Activated CD4-positive, alpha-beta memory T cell treated with anti-CD3 and anti-CD28 coated beads for 36 hours (primary cell): Measurements from ENCODE around the gene HPS1. TPM values are rescaled to one million over a fixed set of nuclear protein-coding genes. Genes with fewer than 3 reads are reported as not detected.
A peak's percentile ranks its signal among the peaks of the same experiment; 100 is the strongest.

Experiments
- CTCF ChIA-PET: fragments of 350-600 bp; sonication (Branson Sonifier 250); formaldehyde crosslinking; loops from one replicate; lab custom pipeline; 2021; ENCODE audit warnings: antibody characterized with exemption, inconsistent platforms; lab: Charles Lee
- POLR2A ChIA-PET: fragments of 350-600 bp; sonication (Branson Sonifier 250); formaldehyde crosslinking; loops from one replicate; lab custom pipeline; 2021; ENCODE audit warnings: antibody characterized with exemption; lab: Charles Lee
- DNase-seq: peaks from one replicate; pipeline ENCODE4 v3.0.0-alpha.2; 2020
- H3K27ac Mint-ChIP-seq: one replicate; pipeline ENCODE4 v1.8.0; 2021; ENCODE audit warnings: mixed read lengths
- H3K27me3 Mint-ChIP-seq: one replicate; pipeline ENCODE4 v1.8.0; 2021; ENCODE audit warnings: mixed read lengths
- H3K36me3 Mint-ChIP-seq: one replicate; pipeline ENCODE4 v1.8.0; 2021; ENCODE audit warnings: mixed read lengths
- H3K4me1 Mint-ChIP-seq: one replicate; pipeline ENCODE4 v1.8.0; 2021; ENCODE audit warnings: low read depth, mixed read lengths
- H3K4me3 Mint-ChIP-seq: one replicate; pipeline ENCODE4 v1.8.0; 2021; ENCODE audit warnings: mild to moderate bottlenecking, mixed read lengths
- H3K9me3 Mint-ChIP-seq: one replicate; pipeline ENCODE4 v1.8.0; 2021; ENCODE audit warnings: mixed read lengths
- intact Hi-C: fragments of 100-400 bp; cut with micrococcal nuclease; formaldehyde crosslinking; loops from one replicate; pipeline ENCODE4 v1.15.1; 2023
- total RNA-seq, 2 experiments: library from RNA; stranded (reverse); gene quantifications; one replicate each; pipeline ENCODE4 v1.2.3, GENCODE V29; 2021

HPS1 gene
- total RNA-seq, 2 experiments from 2014 or later = 42.1 to 44.3 TPM

GRCh38 chr10:98460837-98461499 is 14.2 kb upstream of the HPS1 start:
- no peak for DNase-seq
- ChIA-PET CTCF (interaction anchor here (1.9 kb wide), 1 partner anchor 35 kb away, joined by 5 read pairs; no protein-coding TSS in a partner anchor), POLR2A (no interaction called here)
- Mint-ChIP-seq H3K4me3 (no peak overlapping the region), H3K9me3 (no peaks in the 10 kb centered on the region), H3K27ac (no peak overlapping the region), H3K4me1 (no peaks in the 10 kb centered on the region), H3K36me3 (no peaks in the 10 kb centered on the region), H3K27me3 (peaks cover 12% of the 10 kb centered on the region)
- intact Hi-C loops = no loop called here

- Mint-ChIP-seq H3K27me3 (peaks cover 12% of the 10 kb centered on the region), H3K4me3 (no peak overlapping the region), H3K4me1 (no peaks in the 10 kb centered on the region), H3K9me3 (no peaks in the 10 kb centered on the region), H3K36me3 (no peaks in the 10 kb centered on the region), H3K27ac (no peak overlapping the region)
- ChIA-PET POLR2A (no interaction called here), CTCF (interaction anchor here (0.6 to 1.9 kb wide), 2 partner anchors 33 to 1101 kb away, joined by 3 to 5 read pairs; no protein-coding TSS in a partner anchor)
- intact Hi-C loops = no loop called here
- DNase-seq = no peak
Observed at GRCh38 chr10:98458809-98459784, 12.4 kb upstream of the HPS1 start.

GRCh38 chr10:98457721-98458120 is 11.0 kb upstream of the HPS1 start:
- intact Hi-C loops = no loop called here
- no peak for DNase-seq
- H3K4me1 Mint-ChIP-seq = no peaks in the 10 kb centered on the region
- H3K4me3 Mint-ChIP-seq = no peak overlapping the region
- ChIA-PET CTCF (interaction anchor here (1.3 kb wide), 1 partner anchor 9 kb away, joined by 6 read pairs; no protein-coding TSS in a partner anchor), POLR2A (no interaction called here)
- peaks cover 13% of the 10 kb centered on the region for H3K27me3 Mint-ChIP-seq
- no peaks in the 10 kb centered on the region for H3K36me3 Mint-ChIP-seq
- H3K27ac Mint-ChIP-seq = no peak overlapping the region
- H3K9me3 Mint-ChIP-seq = no peaks in the 10 kb centered on the region

DNA sequence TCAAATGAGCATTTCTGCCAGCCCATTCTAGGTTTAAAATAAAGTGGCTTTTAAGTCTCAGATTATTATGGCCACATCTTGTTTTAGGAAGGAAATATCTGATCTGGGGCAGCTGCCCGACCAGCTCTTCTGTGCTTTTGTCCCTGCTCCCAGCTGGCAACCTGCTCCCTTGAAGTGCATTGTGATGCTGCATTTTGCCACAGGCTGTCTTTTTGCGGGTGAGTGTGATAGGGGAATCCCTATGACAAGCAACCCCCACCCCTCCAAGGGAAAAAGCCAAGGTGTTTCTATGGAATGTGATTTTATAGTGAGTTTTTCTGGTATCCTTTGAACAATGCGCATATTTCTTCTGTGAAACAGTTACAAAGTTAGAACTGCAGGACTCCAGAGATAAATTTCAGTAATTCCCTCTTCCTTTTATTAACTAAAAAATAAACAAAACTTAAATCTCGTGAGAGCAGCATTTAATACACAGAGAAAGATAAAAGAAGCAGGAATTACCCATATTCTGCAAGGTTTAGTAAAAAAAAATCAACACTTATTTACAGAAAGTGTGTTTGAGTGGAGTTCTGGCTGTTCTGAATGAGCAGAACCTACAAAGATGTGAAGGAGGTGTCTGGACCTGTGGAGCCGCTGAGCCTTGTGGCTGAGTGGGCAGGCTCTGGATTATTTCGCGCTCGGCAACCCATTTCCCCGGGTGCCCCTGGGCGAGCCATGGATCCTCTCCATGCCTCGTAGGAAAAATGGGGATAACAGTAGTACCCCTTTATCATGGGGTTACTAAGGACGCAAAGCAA is 10.1 kb upstream of the HPS1 start:
- Mint-ChIP-seq H3K36me3 (no peaks in the 10 kb centered on the region), H3K9me3 (no peaks in the 10 kb centered on the region), H3K27me3 (peaks cover 18% of the 10 kb centered on the region), H3K27ac (no peak overlapping the region), H3K4me1 (no peaks in the 10 kb centered on the region), H3K4me3 (no peak overlapping the region)
- DNase-seq = no peak
- ChIA-PET POLR2A (no interaction called here), CTCF (interaction anchor here (0.7 to 1.3 kb wide), 2 partner anchors 9 to 10 kb away, joined by 3 to 6 read pairs; no protein-coding TSS in a partner anchor)
- intact Hi-C loops = no loop called here

GRCh38 chr10:98456043-98456570 is 9.4 kb upstream of the HPS1 start:
- Mint-ChIP-seq H3K36me3 (no peaks in the 10 kb centered on the region), H3K27me3 (peaks cover 18% of the 10 kb centered on the region), H3K27ac (no peak overlapping the region), H3K9me3 (no peaks in the 10 kb centered on the region), H3K4me3 (no peak overlapping the region), H3K4me1 (no peaks in the 10 kb centered on the region)
- intact Hi-C loops = no loop called here
- ChIA-PET POLR2A (no interaction called here), CTCF (interaction anchor here (0.5 to 0.7 kb wide), 2 partner anchors 10 to 903 kb away, joined by 3 read pairs; no protein-coding TSS in a partner anchor)
- DNase-seq = no peak

DNA sequence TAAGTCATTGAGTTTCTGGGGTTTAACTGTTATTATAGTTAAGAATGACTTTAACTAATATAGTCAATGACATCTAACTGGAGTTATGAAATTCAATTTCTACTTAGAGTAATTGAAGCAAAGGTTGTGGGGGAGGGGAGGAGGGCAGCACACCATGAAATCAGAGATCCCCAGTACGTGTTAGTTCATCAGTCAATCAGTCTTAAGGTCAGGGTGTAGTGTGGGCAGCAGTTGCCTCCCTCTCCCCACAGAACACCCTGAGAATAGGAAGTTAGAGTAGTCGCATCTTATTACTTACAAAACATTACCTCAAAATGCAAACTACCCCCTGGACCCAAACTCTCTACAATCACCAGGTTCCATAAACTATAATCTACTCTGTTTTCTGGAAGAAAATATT is 7.0 kb upstream of the HPS1 start:
- no peaks in the 10 kb centered on the region for H3K36me3 Mint-ChIP-seq
- H3K4me1 Mint-ChIP-seq = no peaks in the 10 kb centered on the region
- H3K4me3 Mint-ChIP-seq = no peak overlapping the region
- CTCF ChIA-PET = no interaction called here
- H3K27me3 Mint-ChIP-seq = peaks cover 15% of the 10 kb centered on the region
- intact Hi-C loops = no loop called here
- no peak for DNase-seq
- no peak overlapping the region for H3K27ac Mint-ChIP-seq
- no peaks in the 10 kb centered on the region for H3K9me3 Mint-ChIP-seq
- POLR2A ChIA-PET = interaction anchor here (0.6 kb wide), 1 partner anchor 762 kb away, joined by 6 read pairs; no protein-coding TSS in a partner anchor

GRCh38 chr10:98450618-98451017 is 3.9 kb upstream of the HPS1 start:
- H3K4me1 Mint-ChIP-seq = peaks cover 14% of the 10 kb centered on the region
- H3K9me3 Mint-ChIP-seq = no peaks in the 10 kb centered on the region
- intact Hi-C loops = no loop called here
- ChIA-PET POLR2A (no interaction called here), CTCF (interaction anchor here (1.0 to 1.1 kb wide), 2 partner anchors 17 to 25 kb away, joined by 4 read pairs; no protein-coding TSS in a partner anchor)
- DNase-seq = no peak
- H3K4me3 Mint-ChIP-seq = no peak overlapping the region
- peaks cover 8% of the 10 kb centered on the region for H3K27me3 Mint-ChIP-seq
- H3K27ac Mint-ChIP-seq = no peak overlapping the region
- H3K36me3 Mint-ChIP-seq = no peaks in the 10 kb centered on the region

- Mint-ChIP-seq H3K27me3 (peaks cover 8% of the 10 kb centered on the region), H3K9me3 (no peaks in the 10 kb centered on the region), H3K36me3 (peaks cover 9% of the 10 kb centered on the region), H3K4me3 (no peak overlapping the region), H3K4me1 (peaks cover 27% of the 10 kb centered on the region), H3K27ac (no peak overlapping the region)
- no peak for DNase-seq
- ChIA-PET POLR2A (no interaction called here), CTCF (no interaction called here)
- intact Hi-C loops = loop anchor here (5.0 kb wide), 1 partner anchor 37 kb away; no protein-coding TSS in a partner anchor
Observed at GRCh38 chr10:98449287-98449686, 2.6 kb upstream of the HPS1 start.

DNA sequence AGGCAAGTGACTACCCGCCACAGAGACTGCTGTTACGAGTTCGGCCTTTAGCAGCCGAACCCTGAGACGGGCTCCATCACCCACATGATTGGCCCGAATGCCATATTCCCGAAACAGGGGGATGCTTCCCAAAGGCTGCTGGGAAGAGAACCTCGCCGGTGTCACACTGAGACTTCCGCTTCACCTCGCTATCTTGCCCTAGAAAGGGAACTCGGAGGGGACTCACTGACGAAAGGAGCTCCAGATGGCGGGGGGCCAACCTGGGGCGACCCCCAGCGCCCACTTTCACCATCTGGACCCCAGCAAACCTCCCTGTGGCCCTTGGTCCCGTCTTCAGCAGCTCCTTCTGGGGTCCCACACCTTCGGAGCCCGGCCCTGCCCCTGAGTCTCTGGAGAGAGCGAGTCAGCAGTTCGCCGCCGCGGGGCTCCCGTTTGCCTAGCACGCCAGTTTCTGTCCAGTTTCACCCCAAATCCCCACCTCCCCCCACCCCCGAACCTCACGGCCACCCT is 529 bp downstream of the HPS1 start:
- H3K4me1 Mint-ChIP-seq = peaks cover 48% of the 10 kb centered on the region
- H3K4me3 Mint-ChIP-seq = peak overlapping the region; percentile 93
- H3K27ac Mint-ChIP-seq = peak overlapping the region; percentile 81
- H3K27me3 Mint-ChIP-seq = peaks cover 3% of the 10 kb centered on the region
- no peaks in the 10 kb centered on the region for H3K9me3 Mint-ChIP-seq
- POLR2A ChIA-PET = interaction anchor here (1.0 kb wide), 1 partner anchor 984 kb away, joined by 3 read pairs; the partner anchor contains the start of gene GOT1
- DNase-seq = peak; percentile 54
- H3K36me3 Mint-ChIP-seq = peaks cover 23% of the 10 kb centered on the region
- CTCF ChIA-PET = interaction anchor here (1.3 to 1.9 kb wide), 3 partner anchors 20 to 276 kb away, joined by 3 to 8 read pairs (median 5); no protein-coding TSS in a partner anchor
- intact Hi-C loops = loop anchor here (5.0 kb wide), 1 partner anchor 34 kb away; no protein-coding TSS in a partner anchor

DNA sequence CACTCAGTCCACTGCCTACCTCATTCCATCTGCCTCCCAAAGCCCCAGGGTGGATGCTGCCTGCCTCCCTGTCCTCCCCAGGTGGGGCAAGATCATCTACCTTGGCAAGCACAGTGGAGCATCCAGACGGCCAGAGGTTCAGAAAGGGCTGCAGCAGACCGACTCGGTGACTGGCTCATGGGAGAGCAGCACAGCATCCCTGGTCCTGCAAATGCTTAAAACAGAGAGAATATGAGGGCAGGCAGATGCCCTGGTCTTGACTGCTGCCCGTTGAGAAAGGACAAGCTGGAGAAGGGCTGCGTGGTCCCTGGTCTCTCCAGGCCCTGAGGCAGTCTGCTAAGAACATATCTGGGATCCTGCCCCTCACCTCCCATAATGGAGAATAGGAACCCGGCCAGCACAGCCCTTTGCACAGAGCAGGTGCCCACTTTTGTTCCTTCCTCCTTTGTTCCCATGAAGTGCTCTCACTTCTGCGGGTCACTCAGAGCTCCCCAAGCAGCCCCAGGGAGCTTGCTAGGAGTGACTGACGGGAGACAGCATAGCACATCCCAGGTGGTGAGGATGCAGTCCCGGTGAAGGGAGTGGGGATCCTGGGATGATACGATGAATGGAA is 1.4 kb downstream of the HPS1 start:
- H3K27ac Mint-ChIP-seq = peak overlapping the region; percentile 81
- ChIA-PET CTCF (interaction anchor here (0.5 to 1.9 kb wide), 2 partner anchors 20 to 275 kb away, joined by 3 to 8 read pairs; no protein-coding TSS in a partner anchor), POLR2A (interaction anchor here (1.2 kb wide), 1 partner anchor 9 kb away, joined by 3 read pairs; no protein-coding TSS in a partner anchor)
- DNase-seq = no peak
- intact Hi-C loops = loop anchor here (5.0 kb wide), 1 partner anchor 33 kb away; no protein-coding TSS in a partner anchor
- H3K36me3 Mint-ChIP-seq = peaks cover 26% of the 10 kb centered on the region
- no peaks in the 10 kb centered on the region for H3K9me3 Mint-ChIP-seq
- H3K4me3 Mint-ChIP-seq = peak overlapping the region; percentile 93
- H3K4me1 Mint-ChIP-seq = peaks cover 50% of the 10 kb centered on the region
- no peaks in the 10 kb centered on the region for H3K27me3 Mint-ChIP-seq
